NOMO-1 treated with DMSO at 0.1 percent for 48 hours (cell line): ENCODE data around the gene NBAS.
"Not testable (repeated sequence)": the region's sequence is repeated elsewhere in the genome, so short reads cannot be mapped to it uniquely, and the experiment has no call there.

Source experiments
- DNase-seq: peaks from one replicate; lab custom pipeline; 2025; ENCODE audit not compliant: unreplicated experiment; lab: John Stamatoyannopoulos, UW

NBAS gene

DNA sequence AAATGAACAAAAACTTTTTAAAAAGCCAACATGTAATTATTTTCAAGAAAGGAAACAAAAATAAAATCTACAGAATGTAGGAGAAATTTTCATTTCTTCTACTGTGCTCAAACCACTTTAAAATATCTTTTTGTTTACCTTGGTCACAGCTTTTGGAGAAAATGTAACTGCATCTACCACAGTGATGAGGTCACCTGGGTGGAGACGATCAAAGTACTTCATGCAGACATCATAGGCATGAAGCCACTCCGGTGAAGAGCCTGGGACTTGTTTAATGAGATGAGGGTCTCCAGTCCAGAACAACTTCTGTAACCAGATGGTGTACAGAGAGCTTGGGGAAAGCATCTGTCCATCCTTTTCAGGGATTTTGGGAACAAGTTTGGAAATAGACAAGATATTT is 285.8 kb downstream of the NBAS start:
- no peak for DNase-seq

DNA sequence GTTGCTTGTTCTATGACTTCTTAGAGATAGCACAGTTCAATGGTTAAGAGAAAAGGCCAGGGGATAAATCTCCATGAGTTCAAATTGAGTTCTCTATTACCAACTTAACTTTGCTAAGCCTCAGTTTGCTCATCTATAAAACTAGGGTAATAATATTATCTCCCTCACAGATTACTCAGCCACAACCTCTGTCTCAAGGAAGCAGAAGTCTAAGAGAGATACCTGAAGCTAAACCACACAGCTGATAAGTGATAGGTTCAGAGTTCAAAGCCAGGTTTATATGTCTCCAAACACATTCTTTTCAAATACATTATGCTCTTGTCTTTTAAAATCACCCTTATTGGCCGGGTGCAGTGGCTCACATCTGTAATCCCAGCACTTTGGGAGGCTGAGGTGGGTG is 287.7 kb downstream of the NBAS start:
- DNase-seq: no peak

DNA sequence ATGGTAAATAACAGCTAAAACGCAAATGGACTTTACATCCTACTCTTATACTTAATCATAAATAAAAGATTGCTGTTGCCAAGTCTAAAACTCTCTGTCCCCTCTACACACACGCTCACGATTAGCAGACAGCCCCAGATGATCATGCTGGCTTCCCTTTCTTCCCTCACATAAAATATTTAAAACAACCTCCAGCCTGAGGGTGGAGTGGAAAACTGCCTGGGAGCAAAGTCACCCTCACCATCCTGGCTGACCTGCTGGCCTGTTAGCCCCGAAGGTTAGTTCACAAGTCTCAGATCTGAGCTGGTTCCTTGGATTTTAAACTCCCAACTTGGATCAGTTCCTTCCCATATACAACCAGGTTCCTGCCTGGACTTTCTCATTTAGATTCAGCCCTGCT is 288.2 kb downstream of the NBAS start:
- DNase-seq: no peak

DNA sequence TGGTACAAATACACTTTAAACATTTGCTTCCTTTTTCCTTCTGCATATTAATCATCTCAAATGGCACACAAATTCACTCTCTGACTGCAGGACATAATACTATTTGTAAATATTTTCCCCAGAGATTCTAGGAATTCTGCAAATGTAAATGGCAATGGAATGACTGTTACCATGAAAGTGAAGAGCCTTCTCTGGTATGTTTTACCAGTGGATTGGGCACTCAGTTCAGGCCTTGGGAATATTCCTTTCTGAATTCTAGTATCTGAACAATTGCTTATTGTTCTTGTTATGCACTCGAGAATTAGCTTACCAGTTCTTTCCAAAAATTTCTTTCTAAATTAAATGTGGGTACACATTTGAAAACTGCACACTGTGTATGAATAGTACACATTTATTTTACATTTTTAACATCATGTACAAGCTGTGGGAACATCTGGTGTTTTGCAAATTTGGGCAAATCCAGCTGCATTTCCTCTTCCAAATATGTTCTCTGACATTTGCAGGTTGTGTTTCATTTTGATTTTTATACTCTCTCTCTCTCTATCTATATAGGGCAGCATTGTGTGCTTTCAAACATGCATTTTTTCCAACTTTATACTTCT is 289.1 kb downstream of the NBAS start:
- DNase-seq: no peak

GRCh38 chr2:15271276-15271675 is 289.9 kb downstream of the NBAS start:
- no peak for DNase-seq

- no peak for DNase-seq
Measured at GRCh38 chr2:15269043-15269442, 292.1 kb downstream of the NBAS start.

DNA sequence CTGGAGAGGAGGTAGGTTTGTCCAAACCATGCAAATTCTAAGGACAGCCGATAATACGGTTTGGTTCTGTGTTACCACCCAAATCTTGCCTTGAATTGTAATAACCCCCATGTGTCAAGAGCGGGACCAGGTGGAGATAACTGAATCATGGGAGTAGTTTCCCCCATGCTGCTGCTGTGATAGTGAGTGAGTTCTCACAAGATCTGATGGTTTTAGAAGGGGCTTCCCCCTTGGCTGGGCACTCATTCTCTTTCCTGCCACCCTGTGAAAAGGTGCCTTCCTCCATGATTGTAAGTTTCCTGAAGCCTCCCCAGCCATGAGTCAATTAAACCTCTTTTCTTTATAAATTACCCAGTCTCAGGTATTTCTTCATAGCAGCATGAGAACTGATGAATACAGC is 295.2 kb downstream of the NBAS start:
- no peak for DNase-seq

GRCh38 chr2:15263976-15264685 is 297.0 kb downstream of the NBAS start:
- DNase-seq: no peak

- DNase-seq: no peak
Measured at GRCh38 chr2:15262792-15263191, 298.3 kb downstream of the NBAS start.

DNA sequence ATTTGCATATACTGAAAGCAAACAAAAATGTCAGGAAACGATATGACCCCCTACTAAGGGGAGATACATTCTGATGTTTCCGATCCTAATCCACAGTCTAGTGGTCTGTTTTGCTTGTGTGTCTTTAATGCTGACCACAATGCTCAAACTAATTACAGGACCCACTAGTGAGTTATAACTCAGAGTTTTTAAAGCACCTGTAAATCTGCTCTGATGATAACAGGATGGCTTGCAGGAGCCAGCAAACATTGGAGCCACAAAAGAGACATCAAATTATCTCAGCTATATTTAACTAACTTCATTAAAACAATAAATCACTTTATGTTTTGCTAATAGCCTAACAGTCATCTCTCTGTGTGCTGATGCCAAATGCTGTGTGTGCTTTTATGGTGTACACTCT is 300.3 kb downstream of the NBAS start:
- DNase-seq: no peak

- DNase-seq: no peak
Measured at GRCh38 chr2:15260196-15260595, 300.9 kb downstream of the NBAS start.

DNA sequence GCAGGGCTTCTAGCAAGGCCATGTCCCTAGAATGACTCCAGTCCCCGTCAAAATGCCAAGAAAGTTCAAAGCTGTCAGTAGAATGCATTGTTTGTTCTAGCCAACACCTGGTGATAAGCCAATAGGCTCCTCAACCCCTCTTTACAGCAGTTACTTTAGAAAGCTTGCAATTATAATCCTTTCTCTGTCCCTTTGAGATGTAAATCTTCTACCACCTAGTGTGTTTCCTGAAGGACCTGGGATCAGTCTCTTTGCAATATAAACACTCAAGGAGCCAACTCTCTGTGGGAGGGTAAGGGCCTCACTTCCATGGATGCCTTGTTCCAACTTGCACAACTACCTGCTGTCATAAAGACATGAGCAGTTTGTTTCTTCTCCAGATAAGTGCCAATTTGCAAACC is 301.8 kb downstream of the NBAS start:
- DNase-seq: no peak

GRCh38 chr2:15258385-15258784 is 302.7 kb downstream of the NBAS start:
- not testable (repeated sequence) for DNase-seq

- no peak for DNase-seq
Measured at GRCh38 chr2:15253835-15254286, 307.3 kb downstream of the NBAS start.

- DNase-seq: no peak
Measured at GRCh38 chr2:15253247-15253646, 307.9 kb downstream of the NBAS start.

DNA sequence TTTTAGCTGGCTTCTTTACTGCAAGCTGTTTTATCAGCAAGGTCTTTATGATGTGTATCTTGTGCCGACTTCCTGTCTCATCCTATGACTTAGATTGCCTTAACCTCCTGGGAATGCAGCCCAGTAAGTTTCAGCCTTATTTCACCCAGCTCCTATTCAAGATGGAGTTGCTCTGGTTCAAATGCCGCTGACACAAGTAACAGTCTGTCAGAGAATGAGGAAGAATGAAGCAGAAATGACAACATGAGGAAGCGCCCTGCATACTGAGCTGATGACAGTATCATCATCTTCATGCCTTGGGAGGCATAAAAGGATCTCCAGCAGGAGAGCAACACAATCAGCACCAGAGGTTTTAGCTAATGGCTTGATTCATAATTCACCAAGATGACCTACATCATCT is 309.4 kb downstream of the NBAS start:
- DNase-seq: no peak

- not testable (repeated sequence) for DNase-seq
Measured at GRCh38 chr2:15250946-15251345, 310.2 kb downstream of the NBAS start.

DNA sequence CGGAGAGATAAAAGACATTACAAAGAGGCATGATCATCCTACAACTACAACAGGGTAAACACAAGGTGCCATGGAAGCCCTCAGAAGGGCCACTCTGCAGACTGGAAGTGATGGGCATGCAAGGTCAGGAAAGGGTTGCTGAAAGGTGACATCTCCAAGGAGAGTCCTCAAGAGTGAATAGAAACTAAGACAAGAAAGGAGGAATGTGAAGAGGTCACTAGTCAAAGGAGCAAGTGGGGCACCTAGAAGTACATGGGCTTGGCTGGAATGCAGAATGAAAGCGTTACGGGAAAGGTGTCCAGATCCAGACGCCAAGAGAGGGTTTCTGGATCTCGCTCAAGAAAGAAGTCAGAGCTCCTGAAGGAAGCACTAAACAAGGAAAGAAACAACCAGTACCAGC is 314.3 kb downstream of the NBAS start:
- DNase-seq: no peak

DNA sequence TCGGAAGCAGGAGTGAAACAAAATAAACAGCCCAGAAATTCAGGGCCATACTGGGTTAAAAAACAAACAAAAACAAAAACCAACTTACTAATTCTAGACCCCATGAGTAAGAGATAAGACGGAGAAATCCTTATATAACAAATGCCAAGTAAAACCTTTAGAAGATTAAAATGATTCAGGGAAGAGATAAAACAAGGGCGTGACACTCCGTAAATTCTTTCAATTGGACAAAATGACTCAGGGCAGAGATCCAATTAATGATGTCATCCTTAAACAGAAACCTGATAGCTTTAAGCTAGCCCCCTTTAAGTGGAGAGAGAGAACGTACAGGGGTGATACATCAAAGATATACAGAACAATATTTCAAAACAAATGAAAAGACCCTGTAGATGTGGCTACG is 317.4 kb downstream of the NBAS start:
- no peak for DNase-seq

DNA sequence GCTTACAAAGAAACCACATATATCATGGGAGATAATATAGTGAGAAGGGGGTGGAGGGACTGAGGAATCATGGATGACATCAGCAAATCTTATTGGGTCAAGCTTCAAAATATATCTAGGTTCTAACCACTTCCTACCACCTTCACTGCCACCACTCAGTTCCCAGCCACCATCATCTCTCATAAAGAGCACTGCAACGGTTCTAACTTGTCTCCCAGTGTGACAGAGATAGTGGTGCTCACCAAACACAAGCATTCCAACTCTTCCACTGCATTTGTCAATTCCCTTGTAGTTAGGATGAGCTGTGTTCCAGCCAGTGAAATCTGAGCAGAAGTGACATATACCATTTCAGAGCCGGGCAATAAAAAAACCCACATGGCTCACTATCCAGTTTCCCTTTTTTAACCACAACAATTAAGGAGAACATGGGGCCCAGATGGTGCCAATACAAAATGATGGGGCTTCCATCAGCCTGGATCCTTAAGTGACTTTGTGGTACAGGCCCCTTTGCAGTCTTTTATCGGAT is 318.1 kb downstream of the NBAS start:
- peak; percentile 71 for DNase-seq

GRCh38 chr2:15241929-15242328 is 319.2 kb downstream of the NBAS start:
- DNase-seq: no peak

DNA sequence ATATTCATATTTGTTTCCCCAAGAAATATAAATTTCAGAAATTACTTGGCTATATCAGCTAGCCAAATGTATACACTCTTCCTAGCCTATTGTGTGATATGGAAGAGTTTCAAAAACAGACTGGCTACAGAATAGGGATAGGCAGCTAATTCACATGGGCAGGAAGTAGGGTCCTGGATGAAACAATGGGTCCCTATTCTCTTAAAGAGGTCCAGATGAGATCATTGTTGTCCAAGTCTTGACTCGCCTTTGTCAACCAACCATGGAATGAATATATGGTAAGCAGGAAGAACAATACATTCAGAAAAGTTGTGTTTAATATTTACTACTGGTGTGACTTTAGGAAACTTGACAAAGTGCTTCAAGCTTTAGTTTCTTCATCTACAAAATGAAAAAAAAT is 319.9 kb downstream of the NBAS start:
- no peak for DNase-seq

GRCh38 chr2:15238028-15238427 is 323.1 kb downstream of the NBAS start:
- DNase-seq: peak; percentile 51
